ENCODE data around the gene PHOSPHO1. TPM values are rescaled to one million over a fixed set of nuclear protein-coding genes. Genes with fewer than 3 reads are reported as not detected.

Gene PHOSPHO1
- total RNA-seq, 2 experiments from 2014 or later = not detected

DNA sequence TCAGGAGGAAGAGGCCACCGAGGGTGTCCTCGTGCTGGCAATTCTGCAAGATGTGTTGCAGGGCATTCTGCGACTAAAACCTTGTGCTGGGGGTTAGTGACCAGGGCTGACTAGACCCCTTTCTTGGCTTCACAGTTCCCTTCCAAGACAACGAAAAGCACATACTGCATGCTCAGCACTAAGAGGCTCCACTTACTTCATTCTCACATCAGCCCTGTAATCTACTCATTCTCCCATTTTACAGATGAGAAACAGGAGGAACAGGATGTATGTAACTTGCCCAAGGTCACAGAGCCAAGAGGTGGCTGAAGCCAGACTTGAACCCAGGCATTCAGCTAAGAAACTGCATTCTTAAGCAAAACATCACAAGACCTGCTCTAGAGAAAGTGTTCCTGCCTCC is 5.3 kb upstream of the PHOSPHO1 start:
- POLR2A ChIA-PET = interaction anchor here (0.7 kb wide), 1 partner anchor 43 kb away, joined by 4 read pairs; no protein-coding TSS in a partner anchor
- H3K9me3 Mint-ChIP-seq = no peaks in the 10 kb centered on the region
- intact Hi-C loops (cut with micrococcal nuclease) = no loop called here
- no peak overlapping the region for H3K27ac Mint-ChIP-seq
- peaks cover 10% of the 10 kb centered on the region for H3K27me3 Mint-ChIP-seq
- ATAC-seq (no peak), DNase-seq (no peak)
- H3K36me3 Mint-ChIP-seq (ENCODE audit: low read depth) = no peaks in the 10 kb centered on the region
- H3K4me3 Mint-ChIP-seq = no peak overlapping the region
- H3K4me1 Mint-ChIP-seq (ENCODE audit: low read depth) = peaks cover 3% of the 10 kb centered on the region
- CTCF ChIA-PET = interaction anchor here (2.4 kb wide), 1 partner anchor 9 kb away, joined by 14 read pairs; no protein-coding TSS in a partner anchor
- TF ChIP-seq, protein P1, sequence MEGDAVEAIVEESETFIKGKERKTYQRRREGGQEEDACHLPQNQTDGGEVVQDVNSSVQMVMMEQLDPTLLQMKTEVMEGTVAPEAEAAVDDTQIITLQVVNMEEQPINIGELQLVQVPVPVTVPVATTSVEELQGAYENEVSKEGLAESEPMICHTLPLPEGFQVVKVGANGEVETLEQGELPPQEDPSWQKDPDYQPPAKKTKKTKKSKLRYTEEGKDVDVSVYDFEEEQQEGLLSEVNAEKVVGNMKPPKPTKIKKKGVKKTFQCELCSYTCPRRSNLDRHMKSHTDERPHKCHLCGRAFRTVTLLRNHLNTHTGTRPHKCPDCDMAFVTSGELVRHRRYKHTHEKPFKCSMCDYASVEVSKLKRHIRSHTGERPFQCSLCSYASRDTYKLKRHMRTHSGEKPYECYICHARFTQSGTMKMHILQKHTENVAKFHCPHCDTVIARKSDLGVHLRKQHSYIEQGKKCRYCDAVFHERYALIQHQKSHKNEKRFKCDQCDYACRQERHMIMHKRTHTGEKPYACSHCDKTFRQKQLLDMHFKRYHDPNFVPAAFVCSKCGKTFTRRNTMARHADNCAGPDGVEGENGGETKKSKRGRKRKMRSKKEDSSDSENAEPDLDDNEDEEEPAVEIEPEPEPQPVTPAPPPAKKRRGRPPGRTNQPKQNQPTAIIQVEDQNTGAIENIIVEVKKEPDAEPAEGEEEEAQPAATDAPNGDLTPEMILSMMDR (IDR thresholded peaks at IDR 0.05) = no peak

DNA sequence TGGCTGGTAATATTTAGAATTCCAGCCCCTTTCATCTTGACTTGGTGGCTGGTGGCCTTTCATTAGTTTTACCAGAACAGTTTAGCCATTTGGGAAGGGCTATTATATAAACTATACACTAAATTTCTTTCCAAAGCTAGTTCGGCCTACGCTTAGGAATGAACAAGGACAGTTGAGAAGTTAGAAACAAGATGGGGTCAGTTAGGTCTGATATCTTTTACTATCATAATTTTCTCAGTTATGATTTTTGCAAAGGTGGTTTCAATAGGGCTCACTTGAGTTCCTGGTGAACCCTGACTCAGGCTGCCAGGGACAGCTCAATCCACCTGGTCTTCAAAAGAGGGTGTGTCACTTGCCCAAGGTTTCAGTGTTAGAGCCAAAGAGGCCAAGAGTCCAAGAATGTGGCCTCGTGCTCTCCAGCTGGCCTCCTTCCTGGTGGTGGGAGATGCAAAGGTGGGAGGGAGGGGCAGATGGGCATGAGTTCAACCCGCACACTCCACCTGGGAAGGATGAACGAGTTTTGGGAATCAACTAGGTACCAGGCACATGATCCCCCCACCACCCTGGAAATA is 4.0 kb upstream of the PHOSPHO1 start:
- ATAC-seq (no peak), DNase-seq (no peak)
- TF ChIP-seq, protein P1 (IDR thresholded peaks at IDR 0.05) = no peak
- intact Hi-C loops (cut with micrococcal nuclease) = no loop called here
- H3K27me3 Mint-ChIP-seq = peaks cover 11% of the 10 kb centered on the region
- ChIA-PET CTCF (no interaction called here), POLR2A (interaction anchor here (1.7 to 1.9 kb wide), 2 partner anchors 10 to 19 kb away, joined by 5 to 6 read pairs; no protein-coding TSS in a partner anchor)
- H3K4me1 Mint-ChIP-seq (ENCODE audit: low read depth) = peaks cover 3% of the 10 kb centered on the region
- H3K9me3 Mint-ChIP-seq = no peaks in the 10 kb centered on the region
- H3K36me3 Mint-ChIP-seq (ENCODE audit: low read depth) = no peaks in the 10 kb centered on the region
- H3K27ac Mint-ChIP-seq = no peak overlapping the region
- no peak overlapping the region for H3K4me3 Mint-ChIP-seq

DNA sequence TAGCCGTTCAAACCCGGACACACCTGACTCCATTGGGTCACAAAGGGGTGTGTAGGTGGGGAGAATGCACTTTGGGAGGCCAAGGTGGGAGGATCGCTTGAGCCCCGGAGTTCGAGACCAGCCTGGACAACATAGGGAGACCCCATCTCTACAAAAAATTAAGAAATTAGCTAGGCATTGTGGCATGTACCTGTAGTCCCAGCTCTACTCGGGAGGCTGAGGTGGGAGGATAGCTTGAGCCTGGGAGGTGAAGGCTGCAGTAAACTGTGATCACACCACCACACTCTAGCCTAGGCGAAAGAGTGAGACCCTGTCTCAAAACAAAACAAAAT is 942 bp upstream of the PHOSPHO1 start:
- Mint-ChIP-seq H3K27ac (no peak overlapping the region), H3K4me3 (peak overlapping the region; percentile 66), H3K4me1 (ENCODE audit: low read depth) (peaks cover 3% of the 10 kb centered on the region), H3K36me3 (ENCODE audit: low read depth) (no peaks in the 10 kb centered on the region), H3K9me3 (no peaks in the 10 kb centered on the region), H3K27me3 (peaks cover 17% of the 10 kb centered on the region)
- no peak for DNase-seq
- POLR2A ChIA-PET = no interaction called here
- ATAC-seq = no peak
- TF ChIP-seq, protein P1 (IDR thresholded peaks at IDR 0.05) = no peak
- intact Hi-C loops (cut with micrococcal nuclease) = no loop called here
- CTCF ChIA-PET = interaction anchor here (1.1 to 9.1 kb wide), 2 partner anchors 29 to 49 kb away, joined by 3 to 210 read pairs; no protein-coding TSS in a partner anchor

DNA sequence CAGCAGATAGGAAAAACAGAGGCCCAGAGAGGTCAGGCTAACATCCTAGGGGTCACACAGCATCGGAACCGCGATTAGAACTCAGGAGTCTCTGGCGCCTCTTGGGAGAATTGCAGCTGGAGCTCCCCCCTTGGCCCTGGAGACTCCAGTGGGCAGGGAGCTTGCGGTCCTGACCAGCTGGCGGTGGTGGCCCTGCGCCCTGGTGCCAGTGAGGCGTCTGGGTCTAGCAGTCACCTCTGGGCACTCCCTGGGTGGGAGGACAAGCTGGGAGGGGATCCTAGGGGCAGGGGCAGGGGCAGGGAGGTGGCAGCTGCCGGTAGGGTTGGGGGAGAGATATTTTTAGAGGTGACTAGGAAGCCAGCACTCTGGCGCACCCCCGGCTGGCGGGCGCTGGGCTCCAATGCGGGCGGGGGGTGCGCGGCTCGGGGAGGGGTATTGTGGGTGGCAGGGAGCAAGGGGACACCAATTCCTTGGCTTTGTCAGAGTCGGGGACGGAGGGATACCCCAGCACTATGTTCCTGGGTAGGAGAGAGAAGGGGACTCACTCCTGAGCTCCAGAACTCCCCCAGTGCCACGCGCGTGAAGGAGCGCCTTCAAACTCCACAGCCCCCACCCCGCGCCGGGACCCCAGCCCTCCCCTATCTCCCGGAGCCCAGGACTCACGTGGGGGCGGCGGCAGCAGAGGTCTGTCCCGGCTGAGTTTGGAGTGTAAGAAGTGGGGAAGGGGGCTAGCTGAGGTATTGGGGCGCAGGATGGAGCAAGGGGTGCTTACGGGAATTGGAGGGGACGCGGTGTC is 584 bp downstream of the PHOSPHO1 start:
- H3K27ac Mint-ChIP-seq = no peak overlapping the region
- H3K27me3 Mint-ChIP-seq = peaks cover 19% of the 10 kb centered on the region
- H3K4me1 Mint-ChIP-seq (ENCODE audit: low read depth) = peaks cover 6% of the 10 kb centered on the region
- peak overlapping the region; percentile 66 for H3K4me3 Mint-ChIP-seq
- DNase-seq = no peak
- ChIA-PET CTCF (interaction anchor here (0.7 to 9.1 kb wide), 4 partner anchors 11 to 47 kb away, joined by 3 to 210 read pairs (median 64); no protein-coding TSS in a partner anchor), POLR2A (interaction anchor here (0.7 to 3.0 kb wide), 5 partner anchors 11 to 37 kb away, joined by 3 to 14 read pairs (median 10); partner anchors contain the start of genes ABI3 and GNGT2)
- H3K36me3 Mint-ChIP-seq (ENCODE audit: low read depth) = no peaks in the 10 kb centered on the region
- no peaks in the 10 kb centered on the region for H3K9me3 Mint-ChIP-seq
- intact Hi-C loops (cut with micrococcal nuclease) = no loop called here
- ATAC-seq = no peak
- TF ChIP-seq, protein P1 (IDR thresholded peaks at IDR 0.05) = no peak
